SK-N-SH (cell line): ENCODE results near the gene PRELID1. TPM values are rescaled to one million over a fixed set of nuclear protein-coding genes. Genes with fewer than 3 reads are reported as not detected.

Source experiments
- CTCF ChIA-PET: fragments of 300-600, 350-600 bp; formaldehyde crosslinking; extraction: SDS; loops from one replicate; lab custom pipeline; 2021; lab: Yijun Ruan, JAX
- POLR2A ChIA-PET: fragments of 350-600 bp; sonication (Branson Sonifier 250); formaldehyde crosslinking; extraction: SDS; loops from one replicate; lab custom pipeline; 2020; ENCODE audit warnings: antibody characterized with exemption, inconsistent platforms; lab: Yijun Ruan, JAX
- DNase-seq: peaks from one replicate; pipeline ENCODE4 v3.0.0; 2012
- H2AFZ ChIP-seq: fragments of 200-600 bp; sonication (generic); 2 replicates; pipeline ENCODE4 v1.8.1; 2016; ENCODE audit warnings: antibody characterized with exemption, mild to moderate bottlenecking, low read depth
- H3F3A ChIP-seq: fragments of 200-600 bp; sonication (generic); replicated peaks from 2 replicates; pipeline ENCODE3; 2016; ENCODE audit warnings: antibody characterized with exemption, mild to moderate bottlenecking; ENCODE audit not compliant: insufficient read depth
- H3K27ac ChIP-seq, 2 experiments: fragments of 200-500 bp in 1 of 2; fragments of 200-600 bp in 1 of 2; sonication (Bioruptor generic) in 1 of 2; sonication (generic), shearing (Covaris generic) in 1 of 2; 2 replicates each; pipeline versions ENCODE4 v1.5.1 to v1.6.1; 2014 to 2016; ENCODE audit warnings: low read depth in 2 of 2, inconsistent platforms in 1 of 2, low read length in 1 of 2, mild to moderate bottlenecking in 1 of 2, mixed read lengths in 1 of 2
- H3K27me3 ChIP-seq: fragments of 200-600 bp; sonication (generic), shearing (Covaris generic); 2 replicates; pipeline ENCODE4 v1.6.1; 2016; ENCODE audit warnings: mixed run types; ENCODE audit not compliant: insufficient read depth
- H3K36me3 ChIP-seq, 2 experiments: fragments of 200-500 bp in 1 of 2; fragments of 200-600 bp in 1 of 2; sonication (Bioruptor generic) in 1 of 2; sonication (generic) in 1 of 2; replicated peaks in 1 of 2; 2 replicates each; pipeline versions ENCODE3 to v1.5.1; 2014 to 2016; ENCODE audit warnings: low read length in 1 of 2, mild to moderate bottlenecking in 1 of 2; ENCODE audit not compliant: insufficient read depth in 2 of 2, control insufficient read depth in 1 of 2
- H3K4me1 ChIP-seq, 2 experiments: fragments of 200-500 bp in 1 of 2; fragments of 200-600 bp in 1 of 2; sonication (Bioruptor generic) in 1 of 2; sonication (generic), shearing (Covaris generic) in 1 of 2; 2 replicates each; pipeline versions ENCODE4 v1.5.1 to v1.6.1; 2014 to 2016; ENCODE audit warnings: low read depth in 1 of 2, low read length in 1 of 2, mixed run types in 1 of 2; ENCODE audit not compliant: insufficient read depth in 2 of 2, control insufficient read depth in 1 of 2
- H3K4me2 ChIP-seq: fragments of 200-600 bp; sonication (generic), shearing (Covaris generic); 2 replicates; pipeline ENCODE4 v1.6.1; 2017; ENCODE audit warnings: mixed run types
- H3K4me3 ChIP-seq, 2 experiments: fragments of 200-500 bp in 1 of 2; fragments of 200-600 bp in 1 of 2; sonication (Bioruptor generic) in 1 of 2; sonication (generic), shearing (Covaris generic) in 1 of 2; 2 replicates each; pipeline versions ENCODE4 v1.5.1 to v1.8.1; 2014 to 2016; ENCODE audit warnings: low read depth in 2 of 2, inconsistent platforms in 1 of 2, low read length in 1 of 2, mild to moderate bottlenecking in 1 of 2, mixed read lengths in 1 of 2, moderate library complexity in 1 of 2
- H3K79me2 ChIP-seq: fragments of 200-600 bp; sonication (generic); 2 replicates; pipeline ENCODE4 v1.8.1; 2017; ENCODE audit warnings: mild to moderate bottlenecking; ENCODE audit not compliant: insufficient read depth
- H3K9ac ChIP-seq: fragments of 200-600 bp; sonication (generic); 2 replicates; pipeline ENCODE4 v1.6.1; 2017; ENCODE audit warnings: mixed run types
- H3K9me2 ChIP-seq: fragments of 200-600 bp; sonication (generic); 2 replicates; pipeline ENCODE4 v1.6.1; 2017; ENCODE audit warnings: mixed run types
- H3K9me3 ChIP-seq: fragments of 200-600 bp; sonication (generic); 2 replicates; pipeline ENCODE4 v1.6.1; 2017; ENCODE audit warnings: mixed run types, mild to moderate bottlenecking, moderate library complexity
- H4K20me1 ChIP-seq: fragments of 200-600 bp; sonication (generic); 2 replicates; pipeline ENCODE4 v1.6.1; 2017; ENCODE audit warnings: mild to moderate bottlenecking, mixed run types; ENCODE audit not compliant: insufficient read depth
- CHD2 ChIP-seq: fragments of 150-350 bp; IDR thresholded peaks from 2 replicates; pipeline ENCODE4 v1.6.1; 2018; ENCODE audit warnings: low read length; ENCODE audit not compliant: partially characterized antibody
- EP300 ChIP-seq, 2 experiments: IDR thresholded peaks; 2 replicates each; pipeline versions ENCODE4 v1.4.0 to v1.6.1; 2012; ENCODE audit warnings: borderline replicate concordance in 1 of 2, low read depth in 1 of 2, low read length in 1 of 2
- EZH2phosphoT487 ChIP-seq: fragments of 200-600 bp; sonication (generic); IDR thresholded peaks from 2 replicates; pipeline ENCODE4 v1.6.1; 2017; ENCODE audit warnings: low read depth, mixed run types, mild to moderate bottlenecking, antibody characterized with exemption, moderate library complexity, borderline replicate concordance
- FOSL2 ChIP-seq: IDR thresholded peaks from 2 replicates; pipeline ENCODE4 v1.4.0; 2012; ENCODE audit warnings: low read depth, mild to moderate bottlenecking, moderate library complexity, borderline replicate concordance
- FOXJ3 ChIP-seq: sonication (generic); formaldehyde crosslinking; IDR thresholded peaks from 2 replicates; pipeline ENCODE4 v1.5.1; 2020; ENCODE audit warnings: mild to moderate bottlenecking, missing genetic modification reagents
- GABPA ChIP-seq: IDR thresholded peaks from 2 replicates; pipeline ENCODE4 v1.4.0; 2012; ENCODE audit warnings: low read depth, mild to moderate bottlenecking
- GATA2 ChIP-seq: sonication (generic); formaldehyde crosslinking; IDR thresholded peaks from 2 replicates; pipeline ENCODE4 v1.5.0; 2020; ENCODE audit warnings: mild to moderate bottlenecking, missing genetic modification reagents
- JUND ChIP-seq: IDR thresholded peaks from 2 replicates; pipeline ENCODE4 v1.4.0; 2012
- MEF2A ChIP-seq: IDR thresholded peaks from 2 replicates; pipeline ENCODE4 v1.4.0; 2012; ENCODE audit warnings: low read depth, borderline replicate concordance
- NRF1 ChIP-seq: IDR thresholded peaks from 2 replicates; pipeline ENCODE4 v1.6.1; 2012; ENCODE audit warnings: low read depth, mild to moderate bottlenecking, low read length
- RAD21 ChIP-seq: IDR thresholded peaks from 2 replicates; pipeline ENCODE4 v1.6.1; 2012; ENCODE audit warnings: mild to moderate bottlenecking, low read length
- RCOR1 ChIP-seq: fragments of 150-350 bp; IDR thresholded peaks from 2 replicates; pipeline ENCODE4 v1.6.1; 2017; ENCODE audit warnings: antibody characterized with exemption, low read length
- TCF12 ChIP-seq: IDR thresholded peaks from 2 replicates; pipeline ENCODE4 v1.4.0; 2012
- TEAD4 ChIP-seq: IDR thresholded peaks from 2 replicates; pipeline ENCODE4 v1.4.0; 2012; ENCODE audit warnings: mild to moderate bottlenecking, borderline replicate concordance; ENCODE audit not compliant: insufficient read depth
- WGBS: methylation state at CpG from one replicate; pipeline ENCODE4 v1.1.6; 2017; ENCODE audit warnings: low lambda C conversion rate; 5-methylcytosine and 5-hydroxymethylcytosine counted together
- polyA plus RNA-seq, 3 experiments: library from polyadenylated mRNA; depleted of rRNA; stranded (reverse); fragments of >200 nt; gene quantifications; 2 replicates each; pipeline ENCODE4 v1.2.3, GENCODE V29; 2012
- TF ChIP-seq, protein P1 (sequence below): IDR thresholded peaks from 2 replicates; pipeline ENCODE4 v1.4.0; 2012; ENCODE audit warnings: low read depth, borderline replicate concordance
- TF ChIP-seq, protein P2 (sequence below): fragments of 200-600 bp; sonication (generic); IDR thresholded peaks from 2 replicates; pipeline ENCODE4 v1.6.1; 2017; ENCODE audit warnings: antibody characterized with exemption, mild to moderate bottlenecking, moderate library complexity
- TF ChIP-seq, protein P3 (sequence below): IDR thresholded peaks from 2 replicates; pipeline ENCODE4 v1.4.0; 2012; ENCODE audit warnings: low read depth

Gene PRELID1
- polyA plus RNA-seq, 1 of the 3 experiments (the other 2 are of a cell fraction) = 344 TPM

DNA sequence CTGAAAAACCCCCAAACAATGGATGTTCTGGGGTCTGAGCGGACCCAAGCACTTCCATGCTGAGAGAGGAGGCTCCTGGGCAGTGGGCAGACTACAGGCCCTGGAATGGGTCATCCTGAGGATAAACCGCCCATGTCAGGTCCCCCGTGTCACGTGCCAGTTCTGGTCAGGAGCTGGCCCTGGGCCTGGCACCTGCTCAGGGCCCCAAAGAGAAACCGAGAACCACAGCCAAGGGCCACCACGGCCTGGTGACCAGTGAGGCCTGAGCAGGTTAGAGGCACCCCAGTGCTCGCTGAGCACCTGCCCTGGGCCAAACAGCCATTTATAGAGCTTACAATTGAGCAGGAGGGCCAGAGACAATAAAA lies 32.1 kb downstream of the PRELID1 start:
- TF ChIP-seq GATA2 (CRISPR knock-in tag) (no peak), CHD2 (no peak), TEAD4 (no peak), FOSL2 (no peak), GABPA (no peak), EP300 (IDR thresholded peaks at IDR 0.05; ENCODE audit: borderline replicate concordance in 1 of 2, low read depth in 1 of 2, low read length in 1 of 2) (no peak), FOXJ3 (CRISPR knock-in tag) (no peak), JUND (no peak), RCOR1 (no peak), MEF2A (no peak), RAD21 (no peak), TCF12 (no peak), NRF1 (no peak), EZH2phosphoT487 (no peak)
- TF ChIP-seq, protein P1, sequence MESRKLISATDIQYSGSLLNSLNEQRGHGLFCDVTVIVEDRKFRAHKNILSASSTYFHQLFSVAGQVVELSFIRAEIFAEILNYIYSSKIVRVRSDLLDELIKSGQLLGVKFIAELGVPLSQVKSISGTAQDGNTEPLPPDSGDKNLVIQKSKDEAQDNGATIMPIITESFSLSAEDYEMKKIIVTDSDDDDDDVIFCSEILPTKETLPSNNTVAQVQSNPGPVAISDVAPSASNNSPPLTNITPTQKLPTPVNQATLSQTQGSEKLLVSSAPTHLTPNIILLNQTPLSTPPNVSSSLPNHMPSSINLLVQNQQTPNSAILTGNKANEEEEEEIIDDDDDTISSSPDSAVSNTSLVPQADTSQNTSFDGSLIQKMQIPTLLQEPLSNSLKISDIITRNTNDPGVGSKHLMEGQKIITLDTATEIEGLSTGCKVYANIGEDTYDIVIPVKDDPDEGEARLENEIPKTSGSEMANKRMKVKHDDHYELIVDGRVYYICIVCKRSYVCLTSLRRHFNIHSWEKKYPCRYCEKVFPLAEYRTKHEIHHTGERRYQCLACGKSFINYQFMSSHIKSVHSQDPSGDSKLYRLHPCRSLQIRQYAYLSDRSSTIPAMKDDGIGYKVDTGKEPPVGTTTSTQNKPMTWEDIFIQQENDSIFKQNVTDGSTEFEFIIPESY = no peak
- TF ChIP-seq, protein P2, sequence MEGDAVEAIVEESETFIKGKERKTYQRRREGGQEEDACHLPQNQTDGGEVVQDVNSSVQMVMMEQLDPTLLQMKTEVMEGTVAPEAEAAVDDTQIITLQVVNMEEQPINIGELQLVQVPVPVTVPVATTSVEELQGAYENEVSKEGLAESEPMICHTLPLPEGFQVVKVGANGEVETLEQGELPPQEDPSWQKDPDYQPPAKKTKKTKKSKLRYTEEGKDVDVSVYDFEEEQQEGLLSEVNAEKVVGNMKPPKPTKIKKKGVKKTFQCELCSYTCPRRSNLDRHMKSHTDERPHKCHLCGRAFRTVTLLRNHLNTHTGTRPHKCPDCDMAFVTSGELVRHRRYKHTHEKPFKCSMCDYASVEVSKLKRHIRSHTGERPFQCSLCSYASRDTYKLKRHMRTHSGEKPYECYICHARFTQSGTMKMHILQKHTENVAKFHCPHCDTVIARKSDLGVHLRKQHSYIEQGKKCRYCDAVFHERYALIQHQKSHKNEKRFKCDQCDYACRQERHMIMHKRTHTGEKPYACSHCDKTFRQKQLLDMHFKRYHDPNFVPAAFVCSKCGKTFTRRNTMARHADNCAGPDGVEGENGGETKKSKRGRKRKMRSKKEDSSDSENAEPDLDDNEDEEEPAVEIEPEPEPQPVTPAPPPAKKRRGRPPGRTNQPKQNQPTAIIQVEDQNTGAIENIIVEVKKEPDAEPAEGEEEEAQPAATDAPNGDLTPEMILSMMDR = no peak
- TF ChIP-seq, protein P3, sequence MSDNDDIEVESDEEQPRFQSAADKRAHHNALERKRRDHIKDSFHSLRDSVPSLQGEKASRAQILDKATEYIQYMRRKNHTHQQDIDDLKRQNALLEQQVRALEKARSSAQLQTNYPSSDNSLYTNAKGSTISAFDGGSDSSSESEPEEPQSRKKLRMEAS = no peak
- no peak for DNase-seq
- Histone ChIP-seq H3K27me3 (no peaks in the 10 kb centered on the region), H3K4me2 (no peak overlapping the region), H3K79me2 (peaks cover 16% of the 10 kb centered on the region; the same call in 1 of the 2 replicates), H3K4me3 (no peak overlapping the region), H3K9me2 (no peaks in the 10 kb centered on the region), H3K4me1 (no peaks in the 10 kb centered on the region), H3K27ac (no peak overlapping the region), H3K36me3 (peaks cover 3 to 81% of the 10 kb centered on the region in 2 experiments), H3K9me3 (no peaks in the 10 kb centered on the region), H2AFZ (no peak overlapping the region), H3F3A (no peaks in the 10 kb centered on the region), H3K9ac (no peak overlapping the region), H4K20me1 (peaks cover 4% of the 10 kb centered on the region; the same call in 1 of the 2 replicates)
- CTCF ChIA-PET = interaction anchor here (0.8 to 4.4 kb wide), 6 partner anchors 13 to 222 kb away, joined by 3 to 23 read pairs (median 3); partner anchors contain the start of genes PRELID1 and RAB24
- WGBS = 100% methylated on average over 2 of the region's 7 CpGs
- POLR2A ChIA-PET = no interaction called here
